PFSK-1 (cell line): ENCODE results near the gene ZNF697.

Source experiments
- FOXP2 ChIP-seq: optimal IDR thresholded peaks from 2 replicates; pipeline ENCODE3; 2011; ENCODE audit warnings: borderline replicate concordance, control low read depth, inconsistent platforms; ENCODE audit not compliant: insufficient read depth; ENCODE audit errors: extremely low read length, extremely low read depth
- POLR2AphosphoS5 ChIP-seq: IDR thresholded peaks from 2 replicates; pipeline ENCODE4 v1.6.1; 2012; ENCODE audit warnings: low read depth, mild to moderate bottlenecking, control low read depth, low read length, moderate library complexity
- REST ChIP-seq, 2 experiments: IDR thresholded peaks; 2 replicates each; pipeline versions ENCODE4 v1.6.1 to v1.8.0; 2011 to 2012; ENCODE audit warnings: low read depth in 2 of 2, low read length in 2 of 2, control low read depth in 1 of 2, inconsistent platforms in 1 of 2, mild to moderate bottlenecking in 1 of 2, moderate library complexity in 1 of 2; ENCODE audit not compliant: insufficient read depth in 1 of 2
- SIN3A ChIP-seq: IDR thresholded peaks from 2 replicates; pipeline ENCODE4 v1.6.1; 2012; ENCODE audit warnings: mild to moderate bottlenecking, low read length, moderate library complexity, borderline replicate concordance; ENCODE audit not compliant: insufficient read depth
- TAF1 ChIP-seq: IDR thresholded peaks from 2 replicates; pipeline ENCODE4 v1.6.1; 2012; ENCODE audit warnings: low read length, control low read depth, borderline replicate concordance; ENCODE audit not compliant: insufficient read depth

- TF ChIP-seq TAF1 (no peak), POLR2AphosphoS5 (no peak), SIN3A (no peak), REST (IDR thresholded peaks at IDR 0.05; ENCODE audit: insufficient read depth in 1 of 2, low read depth in 2 of 2, low read length in 2 of 2) (no peak), FOXP2 (no peak)
Observed at GRCh38 chr1:119621705-119622104, 26.4 kb downstream of the ZNF697 start.
